OCI-LY1 (cell line): ENCODE results near the gene ITGA5.

Source experiments
- H2AFZ ChIP-seq: fragments of 200-600 bp; sonication (generic), shearing (Covaris generic); 2 replicates; pipeline ENCODE4 v1.6.0; 2014; ENCODE audit warnings: antibody characterized with exemption, mild to moderate bottlenecking, low read length
- H3F3A ChIP-seq: fragments of 200-600 bp; sonication (generic), shearing (Covaris generic); 2 replicates; pipeline ENCODE4 v1.6.0; 2014; ENCODE audit warnings: mild to moderate bottlenecking, antibody characterized with exemption, low read length, moderate library complexity; ENCODE audit not compliant: insufficient read depth
- H3K27ac ChIP-seq: fragments of 200-600 bp; sonication (generic); 2 replicates; pipeline ENCODE4 v1.5.1; 2014; ENCODE audit warnings: low read length, mixed run types, mild to moderate bottlenecking, low read depth; ENCODE audit not compliant: poor library complexity, severe bottlenecking
- H3K27me3 ChIP-seq: fragments of 200-600 bp; sonication (generic); 2 replicates; pipeline ENCODE4 v1.6.0; 2014; ENCODE audit warnings: antibody characterized with exemption, mild to moderate bottlenecking, low read length, moderate library complexity; ENCODE audit not compliant: insufficient read depth
- H3K36me3 ChIP-seq: fragments of 200-600 bp; sonication (generic); 2 replicates; pipeline ENCODE4 v1.6.1; 2014; ENCODE audit warnings: mild to moderate bottlenecking, antibody characterized with exemption, low read length, moderate library complexity, mixed read lengths; ENCODE audit not compliant: insufficient read depth
- H3K4me1 ChIP-seq: fragments of 200-600 bp; sonication (generic); 2 replicates; pipeline ENCODE4 v1.5.1; 2014; ENCODE audit warnings: mild to moderate bottlenecking, low read length, moderate library complexity; ENCODE audit not compliant: insufficient read depth, severe bottlenecking
- H3K4me2 ChIP-seq: fragments of 200-600 bp; sonication (generic), shearing (Covaris generic); 2 replicates; pipeline ENCODE4 v1.6.1; 2014; ENCODE audit warnings: low read length
- H3K4me3 ChIP-seq: fragments of 200-600 bp; sonication (generic); 2 replicates; pipeline ENCODE4 v1.5.1; 2014; ENCODE audit warnings: low read length, low read depth, mild to moderate bottlenecking, mixed read lengths; ENCODE audit not compliant: poor library complexity, severe bottlenecking
- H3K79me2 ChIP-seq: fragments of 200-600 bp; shearing (Covaris generic); 2 replicates; pipeline ENCODE4 v1.6.1; 2016; ENCODE audit warnings: mixed run types, low read length, mixed read lengths; ENCODE audit not compliant: insufficient read depth
- H3K9ac ChIP-seq: fragments of 200-600 bp; sonication (generic), shearing (Covaris generic); 2 replicates; pipeline ENCODE4 v1.6.1; 2014; ENCODE audit warnings: mild to moderate bottlenecking, low read length, mixed read lengths
- H3K9me2 ChIP-seq: fragments of 200-600 bp; sonication (generic), shearing (Covaris generic); 2 replicates; pipeline ENCODE4 v1.6.1; 2014; ENCODE audit warnings: low read depth, mild to moderate bottlenecking, low read length, mixed read lengths
- H3K9me3 ChIP-seq: fragments of 200-600 bp; shearing (Covaris generic); 2 replicates; pipeline ENCODE4 v1.6.1; 2014; ENCODE audit warnings: low read length, mixed read lengths
- H4K20me1 ChIP-seq: fragments of 200-600 bp; sonication (generic), shearing (Covaris generic); 2 replicates; pipeline ENCODE4 v1.6.0; 2016; ENCODE audit warnings: mild to moderate bottlenecking, low read length; ENCODE audit not compliant: insufficient read depth
- CTCF ChIP-seq: fragments of 200-600 bp; sonication (generic), shearing (Covaris generic); IDR thresholded peaks from 2 replicates; pipeline ENCODE4 v1.5.1; 2017; ENCODE audit warnings: mild to moderate bottlenecking, antibody characterized with exemption, low read length, moderate library complexity, mixed read lengths
- EZH2 ChIP-seq: fragments of 200-600 bp; sonication (generic), shearing (Covaris generic); IDR thresholded peaks from 2 replicates; pipeline ENCODE4 v1.8.0; 2017; ENCODE audit warnings: borderline replicate concordance, mixed run types, mild to moderate bottlenecking, antibody characterized with exemption, low read length, moderate library complexity, mixed read lengths

Gene ITGA5

GRCh38 chr12:54389607-54390175, 29.4 kb downstream of the ITGA5 start:
- Histone ChIP-seq H3K4me3 (no peak overlapping the region), H3K36me3 (no peaks in the 10 kb centered on the region), H3K9me2 (no peaks in the 10 kb centered on the region), H3K9me3 (no peaks in the 10 kb centered on the region), H3F3A (no peaks in the 10 kb centered on the region), H3K27me3 (no peaks in the 10 kb centered on the region; the same call in 1 of the 2 replicates), H3K4me1 (peaks cover 4% of the 10 kb centered on the region), H3K4me2 (no peak overlapping the region), H3K27ac (no peak overlapping the region), H2AFZ (no peak overlapping the region), H3K79me2 (no peaks in the 10 kb centered on the region), H3K9ac (no peak overlapping the region), H4K20me1 (no peaks in the 10 kb centered on the region)
- TF ChIP-seq CTCF (no peak), EZH2 (no peak)

GRCh38 chr12:54389134-54389508, 29.9 kb downstream of the ITGA5 start:
- H3K4me2 ChIP-seq = no peak overlapping the region
- no peak for TF ChIP-seq EZH2
- no peak for TF ChIP-seq CTCF
- H3F3A ChIP-seq = no peaks in the 10 kb centered on the region
- H3K4me1 ChIP-seq = peaks cover 4% of the 10 kb centered on the region
- H2AFZ ChIP-seq = no peak overlapping the region
- H4K20me1 ChIP-seq = no peaks in the 10 kb centered on the region
- H3K4me3 ChIP-seq = no peak overlapping the region
- no peak overlapping the region for H3K27ac ChIP-seq
- no peaks in the 10 kb centered on the region for H3K36me3 ChIP-seq
- no peak overlapping the region for H3K9ac ChIP-seq
- H3K9me3 ChIP-seq = no peaks in the 10 kb centered on the region
- H3K79me2 ChIP-seq = no peaks in the 10 kb centered on the region
- H3K27me3 ChIP-seq = no peaks in the 10 kb centered on the region; the same call in 1 of the 2 replicates
- no peaks in the 10 kb centered on the region for H3K9me2 ChIP-seq

GRCh38 chr12:54388237-54389133, 30.6 kb downstream of the ITGA5 start:
- Histone ChIP-seq H4K20me1 (no peaks in the 10 kb centered on the region), H2AFZ (no peak overlapping the region), H3K4me3 (no peak overlapping the region), H3K4me2 (no peak overlapping the region), H3K27ac (no peak overlapping the region), H3K79me2 (no peaks in the 10 kb centered on the region), H3K4me1 (peaks cover 4% of the 10 kb centered on the region), H3K27me3 (no peaks in the 10 kb centered on the region; the same call in 1 of the 2 replicates), H3K9ac (no peak overlapping the region), H3F3A (no peaks in the 10 kb centered on the region), H3K36me3 (no peaks in the 10 kb centered on the region), H3K9me2 (no peaks in the 10 kb centered on the region), H3K9me3 (no peaks in the 10 kb centered on the region)
- TF ChIP-seq CTCF = no peak
- no peak for TF ChIP-seq EZH2
